ENCODE measurements around the gene DAP. TPM values are rescaled to one million over a fixed set of nuclear protein-coding genes. Genes with fewer than 3 reads are reported as not detected.

DAP gene
- total RNA-seq, 1 experiment from 2014 or later: 279 TPM

GRCh38 chr5:10635257-10635866 is 125.7 kb downstream of the DAP start:
- H3K4me3 ChIP-seq: no peak overlapping the region
- no peak overlapping the region for H2AFZ ChIP-seq
- no peaks in the 10 kb centered on the region for H4K20me1 ChIP-seq (ENCODE audit: insufficient read depth)
- peaks cover 5% of the 10 kb centered on the region; the same call in 1 of the 2 replicates for H3F3A ChIP-seq (ENCODE audit: insufficient read depth, low read depth)
- TF ChIP-seq, protein P1, sequence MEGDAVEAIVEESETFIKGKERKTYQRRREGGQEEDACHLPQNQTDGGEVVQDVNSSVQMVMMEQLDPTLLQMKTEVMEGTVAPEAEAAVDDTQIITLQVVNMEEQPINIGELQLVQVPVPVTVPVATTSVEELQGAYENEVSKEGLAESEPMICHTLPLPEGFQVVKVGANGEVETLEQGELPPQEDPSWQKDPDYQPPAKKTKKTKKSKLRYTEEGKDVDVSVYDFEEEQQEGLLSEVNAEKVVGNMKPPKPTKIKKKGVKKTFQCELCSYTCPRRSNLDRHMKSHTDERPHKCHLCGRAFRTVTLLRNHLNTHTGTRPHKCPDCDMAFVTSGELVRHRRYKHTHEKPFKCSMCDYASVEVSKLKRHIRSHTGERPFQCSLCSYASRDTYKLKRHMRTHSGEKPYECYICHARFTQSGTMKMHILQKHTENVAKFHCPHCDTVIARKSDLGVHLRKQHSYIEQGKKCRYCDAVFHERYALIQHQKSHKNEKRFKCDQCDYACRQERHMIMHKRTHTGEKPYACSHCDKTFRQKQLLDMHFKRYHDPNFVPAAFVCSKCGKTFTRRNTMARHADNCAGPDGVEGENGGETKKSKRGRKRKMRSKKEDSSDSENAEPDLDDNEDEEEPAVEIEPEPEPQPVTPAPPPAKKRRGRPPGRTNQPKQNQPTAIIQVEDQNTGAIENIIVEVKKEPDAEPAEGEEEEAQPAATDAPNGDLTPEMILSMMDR (conservative IDR thresholded peaks at IDR 0.05): no peak
- no peak for TF ChIP-seq EZH2 (IDR thresholded peaks at IDR 0.05; ENCODE audit: low read depth)
- CTCF ChIA-PET: interaction anchor here (0.6 kb wide), 1 partner anchor 184 kb away, joined by 4 read pairs; no protein-coding TSS in a partner anchor
- no peaks in the 10 kb centered on the region for H3K36me3 ChIP-seq (ENCODE audit: low read depth)
- no peaks in the 10 kb centered on the region for H3K27me3 ChIP-seq (ENCODE audit: insufficient read depth, low read depth)
- H3K27ac ChIP-seq: no peak overlapping the region
- H3K9me3 ChIP-seq (ENCODE audit: insufficient read depth, low read depth): no peaks in the 10 kb centered on the region
- intact Hi-C loops (cut with micrococcal nuclease; ENCODE audit: unreplicated experiment): no loop called here
- DNase-seq: peak in 1 of 2 experiments; percentile 58
- H3K79me2 ChIP-seq (ENCODE audit: low read depth): no peaks in the 10 kb centered on the region
- no peak overlapping the region for H3K4me2 ChIP-seq
- no TSS peak for BruUV-seq (replicated peaks)
- H3K4me1 ChIP-seq (replicated peaks; ENCODE audit: insufficient read depth): no peaks in the 10 kb centered on the region
- no peaks in the 10 kb centered on the region for H3K9me2 ChIP-seq (ENCODE audit: insufficient read depth)
- POLR2A ChIA-PET (ENCODE audit: unreplicated experiment): interaction anchor here (0.6 kb wide), 2 partner anchors 368 to 390 kb away, joined by 3 to 6 read pairs; no protein-coding TSS in a partner anchor

- no peak for DNase-seq
- no peaks in the 10 kb centered on the region for H3K36me3 ChIP-seq (ENCODE audit: low read depth)
- H3K9me3 ChIP-seq (ENCODE audit: insufficient read depth, low read depth): no peaks in the 10 kb centered on the region
- H3K27me3 ChIP-seq (ENCODE audit: insufficient read depth, low read depth): no peaks in the 10 kb centered on the region
- no peaks in the 10 kb centered on the region for H3K79me2 ChIP-seq (ENCODE audit: low read depth)
- H3K4me1 ChIP-seq (replicated peaks; ENCODE audit: insufficient read depth): no peaks in the 10 kb centered on the region
- no peaks in the 10 kb centered on the region for H3K9me2 ChIP-seq (ENCODE audit: insufficient read depth)
- POLR2A ChIA-PET (ENCODE audit: unreplicated experiment): no interaction called here
- no peak overlapping the region for H3K4me2 ChIP-seq
- intact Hi-C loops (cut with micrococcal nuclease; ENCODE audit: unreplicated experiment): no loop called here
- no peak overlapping the region for H3K27ac ChIP-seq
- H2AFZ ChIP-seq: no peak overlapping the region
- no peak for TF ChIP-seq EZH2 (IDR thresholded peaks at IDR 0.05; ENCODE audit: low read depth)
- TF ChIP-seq, protein P1 (conservative IDR thresholded peaks at IDR 0.05): no peak
- H3K4me3 ChIP-seq: no peak overlapping the region
- H4K20me1 ChIP-seq (ENCODE audit: insufficient read depth): no peaks in the 10 kb centered on the region
- peaks cover 5% of the 10 kb centered on the region; the same call in 1 of the 2 replicates for H3F3A ChIP-seq (ENCODE audit: insufficient read depth, low read depth)
- BruUV-seq (replicated peaks): no TSS peak
- CTCF ChIA-PET: interaction anchor here (0.7 kb wide), 1 partner anchor 78 kb away, joined by 4 read pairs; no protein-coding TSS in a partner anchor
Observed at GRCh38 chr5:10634562-10634961, 126.5 kb downstream of the DAP start.

- H4K20me1 ChIP-seq (ENCODE audit: insufficient read depth): no peaks in the 10 kb centered on the region
- H3K9me2 ChIP-seq (ENCODE audit: insufficient read depth): no peaks in the 10 kb centered on the region
- intact Hi-C loops (cut with micrococcal nuclease; ENCODE audit: unreplicated experiment): no loop called here
- no peak overlapping the region for H2AFZ ChIP-seq
- DNase-seq: no peak
- no TSS peak for BruUV-seq (replicated peaks)
- POLR2A ChIA-PET (ENCODE audit: unreplicated experiment): no interaction called here
- CTCF ChIA-PET: interaction anchor here (0.7 kb wide), 1 partner anchor 78 kb away, joined by 4 read pairs; no protein-coding TSS in a partner anchor
- no peaks in the 10 kb centered on the region for H3K27me3 ChIP-seq (ENCODE audit: insufficient read depth, low read depth)
- no peak overlapping the region for H3K4me3 ChIP-seq
- no peaks in the 10 kb centered on the region for H3K4me1 ChIP-seq (replicated peaks; ENCODE audit: insufficient read depth)
- no peak overlapping the region for H3K4me2 ChIP-seq
- H3K36me3 ChIP-seq (ENCODE audit: low read depth): no peaks in the 10 kb centered on the region
- no peaks in the 10 kb centered on the region for H3K79me2 ChIP-seq (ENCODE audit: low read depth)
- H3K9me3 ChIP-seq (ENCODE audit: insufficient read depth, low read depth): no peaks in the 10 kb centered on the region
- H3F3A ChIP-seq (ENCODE audit: insufficient read depth, low read depth): peaks cover 5% of the 10 kb centered on the region; the same call in 1 of the 2 replicates
- TF ChIP-seq, protein P1 (conservative IDR thresholded peaks at IDR 0.05): no peak
- TF ChIP-seq EZH2 (IDR thresholded peaks at IDR 0.05; ENCODE audit: low read depth): no peak
- no peak overlapping the region for H3K27ac ChIP-seq
Observed at GRCh38 chr5:10634050-10634449, 127.0 kb downstream of the DAP start.

All from PC-9 (cell line).